Measurements from ENCODE around the gene IMPDH1. TPM values are rescaled to one million over a fixed set of nuclear protein-coding genes. Genes with fewer than 3 reads are reported as not detected.

IMPDH1 gene
- total RNA-seq, 1 experiment from 2014 or later: 74.0 TPM

DNA sequence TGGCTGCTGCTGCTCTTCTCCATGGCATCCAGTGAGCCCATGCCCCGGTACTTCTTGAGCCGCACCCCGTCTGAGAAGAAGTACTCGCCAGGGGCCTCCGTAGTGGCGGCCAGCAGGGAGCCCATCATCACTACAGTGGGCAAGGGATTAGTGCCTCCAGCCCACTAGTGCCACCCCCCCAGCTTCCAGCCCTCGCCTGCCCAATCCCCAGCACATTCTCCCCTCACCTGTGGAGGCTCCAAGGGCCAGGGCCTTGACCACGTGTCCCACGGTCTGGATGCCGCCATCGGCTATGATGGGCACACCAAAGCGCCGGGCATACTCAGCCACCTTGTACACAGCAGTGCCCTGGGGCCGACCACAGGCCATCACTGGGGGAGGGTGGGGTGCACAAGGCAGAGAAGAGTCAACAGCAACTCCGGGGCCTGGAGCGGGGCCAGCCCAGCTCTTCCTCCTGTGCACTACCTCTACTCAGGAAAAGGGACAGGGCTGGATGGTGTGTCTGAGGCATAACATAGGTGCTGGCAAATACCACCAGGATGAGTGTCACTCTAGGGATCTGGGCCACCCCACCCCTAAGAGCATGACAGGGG is 14.8 kb downstream of the IMPDH1 start:
- intact Hi-C loops (cut with micrococcal nuclease): no loop called here
- no TSS peak for BruUV-seq (replicated peaks)
- POLR2A ChIA-PET: no interaction called here
- Mint-ChIP-seq H3K9me3 (ENCODE audit: unreplicated experiment) (no peaks in the 10 kb centered on the region), H3K27me3 (ENCODE audit: insufficient read depth, unreplicated experiment) (no peaks in the 10 kb centered on the region), H3K36me3 (ENCODE audit: insufficient read depth, unreplicated experiment) (peaks cover 53% of the 10 kb centered on the region), H3K4me3 (ENCODE audit: unreplicated experiment) (no peak overlapping the region), H3K27ac (ENCODE audit: low read depth, unreplicated experiment) (no peak overlapping the region), H3K4me1 (ENCODE audit: insufficient read depth, unreplicated experiment) (no peaks in the 10 kb centered on the region)
- TF ChIP-seq, protein P1, sequence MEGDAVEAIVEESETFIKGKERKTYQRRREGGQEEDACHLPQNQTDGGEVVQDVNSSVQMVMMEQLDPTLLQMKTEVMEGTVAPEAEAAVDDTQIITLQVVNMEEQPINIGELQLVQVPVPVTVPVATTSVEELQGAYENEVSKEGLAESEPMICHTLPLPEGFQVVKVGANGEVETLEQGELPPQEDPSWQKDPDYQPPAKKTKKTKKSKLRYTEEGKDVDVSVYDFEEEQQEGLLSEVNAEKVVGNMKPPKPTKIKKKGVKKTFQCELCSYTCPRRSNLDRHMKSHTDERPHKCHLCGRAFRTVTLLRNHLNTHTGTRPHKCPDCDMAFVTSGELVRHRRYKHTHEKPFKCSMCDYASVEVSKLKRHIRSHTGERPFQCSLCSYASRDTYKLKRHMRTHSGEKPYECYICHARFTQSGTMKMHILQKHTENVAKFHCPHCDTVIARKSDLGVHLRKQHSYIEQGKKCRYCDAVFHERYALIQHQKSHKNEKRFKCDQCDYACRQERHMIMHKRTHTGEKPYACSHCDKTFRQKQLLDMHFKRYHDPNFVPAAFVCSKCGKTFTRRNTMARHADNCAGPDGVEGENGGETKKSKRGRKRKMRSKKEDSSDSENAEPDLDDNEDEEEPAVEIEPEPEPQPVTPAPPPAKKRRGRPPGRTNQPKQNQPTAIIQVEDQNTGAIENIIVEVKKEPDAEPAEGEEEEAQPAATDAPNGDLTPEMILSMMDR (IDR thresholded peaks at IDR 0.05; ENCODE audit: unreplicated experiment): no peak
- CTCF ChIA-PET: interaction anchor here (1.1 to 2.0 kb wide), 4 partner anchors 12 to 48 kb away, joined by 3 to 7 read pairs (median 6); no protein-coding TSS in a partner anchor
- DNase-seq (ENCODE audit: unreplicated experiment): no peak

DNA sequence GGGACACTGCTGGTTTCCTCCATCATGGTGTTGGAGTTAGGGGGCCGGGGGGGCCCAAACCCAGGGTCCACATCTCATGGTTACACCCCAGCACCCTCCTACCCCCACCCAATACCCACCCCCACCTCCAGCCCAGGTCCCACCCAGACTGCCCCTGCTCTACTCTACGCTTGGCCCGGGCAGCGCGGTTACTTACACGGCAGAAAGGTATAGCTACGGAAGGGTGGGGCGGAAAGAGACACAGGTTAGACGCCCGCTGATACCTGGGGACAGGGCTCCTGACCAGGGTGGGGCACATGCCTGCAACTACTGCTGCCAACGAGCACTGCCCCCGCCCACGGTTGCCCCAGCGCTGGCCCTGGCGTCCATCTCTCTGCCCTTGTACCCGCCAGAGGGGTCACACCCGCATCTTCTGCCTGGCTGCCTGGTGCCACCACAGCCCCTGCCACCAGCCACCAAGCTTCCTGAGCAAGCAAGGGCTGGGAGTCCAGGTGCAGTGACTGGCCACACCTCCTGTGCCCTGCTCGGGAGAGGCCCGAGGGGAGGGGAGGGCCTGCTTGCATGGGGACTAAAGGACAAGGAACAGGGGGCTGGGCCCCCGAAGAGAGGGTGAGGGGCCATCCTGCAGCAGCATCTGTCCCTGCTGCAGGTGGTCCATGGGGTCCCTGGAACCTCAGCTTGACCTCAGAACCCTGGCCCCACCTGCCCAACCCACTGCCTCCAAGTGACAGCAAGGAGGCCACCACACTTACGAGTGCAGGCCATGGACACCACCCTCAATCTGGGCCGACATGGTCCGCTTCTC is 16.1 kb downstream of the IMPDH1 start:
- no peaks in the 10 kb centered on the region for H3K9me3 Mint-ChIP-seq (ENCODE audit: unreplicated experiment)
- intact Hi-C loops (cut with micrococcal nuclease): no loop called here
- no peaks in the 10 kb centered on the region for H3K27me3 Mint-ChIP-seq (ENCODE audit: insufficient read depth, unreplicated experiment)
- TF ChIP-seq, protein P1 (IDR thresholded peaks at IDR 0.05; ENCODE audit: unreplicated experiment): no peak
- DNase-seq (ENCODE audit: unreplicated experiment): no peak
- ChIA-PET CTCF (interaction anchor here (0.6 to 14.9 kb wide), 6 partner anchors 13 to 46 kb away, joined by 3 to 372 read pairs (median 6); partner anchors contain the start of gene RBM28), POLR2A (interaction anchor here (0.9 kb wide), 1 partner anchor 11 kb away, joined by 3 read pairs; no protein-coding TSS in a partner anchor)
- no TSS peak for BruUV-seq (replicated peaks)
- H3K36me3 Mint-ChIP-seq (ENCODE audit: insufficient read depth, unreplicated experiment): peaks cover 40% of the 10 kb centered on the region
- no peaks in the 10 kb centered on the region for H3K4me1 Mint-ChIP-seq (ENCODE audit: insufficient read depth, unreplicated experiment)
- no peak overlapping the region for H3K27ac Mint-ChIP-seq (ENCODE audit: low read depth, unreplicated experiment)
- no peak overlapping the region for H3K4me3 Mint-ChIP-seq (ENCODE audit: unreplicated experiment)

DNA sequence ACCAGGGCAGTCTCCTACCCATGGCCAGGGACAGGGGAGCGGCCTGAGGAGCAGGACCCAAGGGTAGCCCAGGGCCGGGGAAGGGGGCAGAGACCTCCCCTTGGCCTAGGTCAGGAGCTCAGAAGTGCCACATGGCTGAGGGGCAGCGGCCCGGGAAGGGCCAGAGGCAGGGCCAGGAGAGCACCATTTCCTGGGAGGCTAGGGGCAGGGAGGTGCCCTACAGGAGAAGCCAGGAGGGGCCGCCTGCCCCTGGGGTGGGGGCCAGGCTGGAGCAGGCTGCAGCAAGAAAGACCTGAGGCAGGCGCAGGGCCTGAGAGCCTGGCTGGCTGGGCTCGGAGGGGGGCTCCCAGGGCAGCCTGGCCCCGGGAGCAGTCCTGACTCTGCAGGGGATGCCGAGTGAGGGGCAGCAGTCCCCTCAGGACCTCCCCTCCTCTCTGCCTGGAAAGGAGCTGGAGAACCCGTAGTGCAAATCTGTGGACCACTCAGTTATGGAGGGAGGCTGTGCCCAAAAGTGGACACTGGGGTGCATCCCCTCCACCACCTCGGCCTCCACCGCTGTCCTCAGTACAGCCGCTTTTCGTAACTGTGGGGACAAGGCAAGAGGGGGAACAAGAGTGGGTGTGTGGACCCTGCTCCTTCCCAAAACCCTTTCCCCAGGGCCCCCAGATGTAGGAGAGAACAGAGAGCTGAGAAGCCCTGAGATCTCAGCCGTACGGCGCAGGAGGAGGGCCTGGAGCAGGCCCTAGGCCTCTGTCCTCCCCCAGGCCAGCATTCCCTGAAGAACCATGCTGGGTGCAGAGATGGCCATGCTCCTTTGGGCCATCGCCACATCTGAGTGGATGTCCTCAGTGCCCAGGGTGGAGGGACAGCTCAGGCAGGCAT is 17.1 kb downstream of the IMPDH1 start:
- no peak overlapping the region for H3K27ac Mint-ChIP-seq (ENCODE audit: low read depth, unreplicated experiment)
- no peaks in the 10 kb centered on the region for H3K9me3 Mint-ChIP-seq (ENCODE audit: unreplicated experiment)
- CTCF ChIA-PET: interaction anchor here (0.6 to 14.9 kb wide), 4 partner anchors 11 to 45 kb away, joined by 3 to 372 read pairs (median 26); partner anchors contain the start of gene RBM28
- intact Hi-C loops (cut with micrococcal nuclease): no loop called here
- no TSS peak for BruUV-seq (replicated peaks)
- peaks cover 30% of the 10 kb centered on the region for H3K36me3 Mint-ChIP-seq (ENCODE audit: insufficient read depth, unreplicated experiment)
- H3K4me1 Mint-ChIP-seq (ENCODE audit: insufficient read depth, unreplicated experiment): peaks cover 4% of the 10 kb centered on the region
- H3K4me3 Mint-ChIP-seq (ENCODE audit: unreplicated experiment): no peak overlapping the region
- POLR2A ChIA-PET: no interaction called here
- DNase-seq (ENCODE audit: unreplicated experiment): no peak
- no peaks in the 10 kb centered on the region for H3K27me3 Mint-ChIP-seq (ENCODE audit: insufficient read depth, unreplicated experiment)
- TF ChIP-seq, protein P1 (IDR thresholded peaks at IDR 0.05; ENCODE audit: unreplicated experiment): no peak
